Kidney (tissue), 14 donors: Measurements from ENCODE around the gene PROK1. TPM values are rescaled to one million over a fixed set of nuclear protein-coding genes. Genes with fewer than 3 reads are reported as not detected.

Source experiments
- DNase-seq, 5 donors: peaks; one replicate each; pipeline ENCODE4 v3.0.0-alpha.2; 2013 to 2020
- FAIRE-seq: peaks from 2 replicates; lab custom pipeline; 2012; peaks lifted over from hg19 to GRCh38; lab: Jason Lieb, UNC
- H3K27ac ChIP-seq, 2 donors: one replicate each; pipeline ENCODE4 v1.7.0; 2013; ENCODE audit warnings: low read depth in 2 of 2, low read length in 2 of 2, inconsistent platforms in 1 of 2
- H3K27me3 ChIP-seq: one replicate; pipeline ENCODE4 v1.7.1; 2013; ENCODE audit warnings: low read length, inconsistent platforms; ENCODE audit not compliant: control insufficient read depth, insufficient read depth
- H3K36me3 ChIP-seq, 3 donors: one replicate each; pipeline versions ENCODE4 v1.7.0 to v1.7.1; 2013; ENCODE audit warnings: low read length in 3 of 3, control low read depth in 1 of 3, inconsistent platforms in 1 of 3; ENCODE audit not compliant: insufficient read depth in 3 of 3, control insufficient read depth in 2 of 3
- H3K4me1 ChIP-seq, 3 donors: one replicate each; pipeline versions ENCODE4 v1.7.0 to v1.7.1; 2013; ENCODE audit warnings: low read length in 3 of 3, inconsistent platforms in 1 of 3, low read depth in 1 of 3; ENCODE audit not compliant: control insufficient read depth in 2 of 3, insufficient read depth in 2 of 3
- H3K4me3 ChIP-seq, 3 donors: one replicate each; pipeline versions ENCODE4 v1.7.0 to v1.8.1; 2013; ENCODE audit warnings: low read length in 3 of 3, control low read depth in 1 of 3, inconsistent platforms in 1 of 3
- H3K9ac ChIP-seq, 3 donors: one replicate each; pipeline versions ENCODE4 v1.7.0 to v1.7.1; 2013; ENCODE audit warnings: low read length in 3 of 3, control low read depth in 1 of 3, inconsistent platforms in 1 of 3
- H3K9me3 ChIP-seq, 3 donors: one replicate each; pipeline versions ENCODE4 v1.7.0 to v1.7.1; 2013; ENCODE audit warnings: low read length in 3 of 3, control low read depth in 1 of 3, inconsistent platforms in 1 of 3; ENCODE audit not compliant: control insufficient read depth in 2 of 3, insufficient read depth in 1 of 3
- intact Hi-C: fragments of 100-400 bp; cut with DNase I; formaldehyde crosslinking; loops from one replicate; pipeline ENCODE4 v1.11.1; 2022
- polyA plus RNA-seq: library from polyadenylated mRNA; stranded (reverse); fragments of 350-450 nt; fragmentation: Illumina TruSeq; extraction: RNeasy Lipid Tissue Mini Kit (QIAGEN cat#74804); gene quantifications from one replicate; pipeline ENCODE4 v1.2.3, GENCODE V29; 2014; ENCODE audit warnings: low read depth, low replicate concordance; ENCODE audit not compliant: insufficient read depth
- total RNA-seq: library from RNA; stranded (reverse); fragmentation: NEBNext Ultra II Directional; extraction: Animal tissue kit (Norgen Biotek cat#: 25700); gene quantifications from one replicate; pipeline ENCODE4 v1.2.1, GENCODE V29; 2021
- TF ChIP-seq, protein P1 (sequence below): IDR thresholded peaks from 3 replicates; pipeline ENCODE4 v1.5.1; 2012; ENCODE audit warnings: mild to moderate bottlenecking, moderate library complexity, borderline replicate concordance; ENCODE audit not compliant: insufficient read depth; ENCODE audit errors: extremely low read depth
- donor health status: control.
- donor health status: control.
- donor health status: control.
- donor health status: control.
- donor health status: control.
- donor health status: DM: yes; HTN: yes; CAD: no.
- donor health status: Normal renal cell carcinoma (clear cell type).

PROK1 gene
- total and polyA plus RNA-seq, 2 donors from 2014 or later, result not detected

GRCh38 chr1:110407260-110408210 lies 43.4 kb upstream of the PROK1 start, which contains the start of gene LAMTOR5:
TSS of gene LAMTOR5 (minus strand) at chr1:110407694. CDS start at chr1:110407620, 74 bp downstream.
- peak within 1 kb of the TSS; percentile 72 to 100 (median 93) for H3K9ac ChIP-seq
- intact Hi-C loops, result no loop called here
- FAIRE-seq (no peak), DNase-seq (peak; percentile 96 to 97 (median 96))
- H3K4me1 ChIP-seq, result peaks cover 0 to 6% (median 2%) of the 10 kb centered on the region in 3 donors
- H3K4me3 ChIP-seq, result peak within 1 kb of the TSS; percentile 94 to 99 (median 94)
- TF ChIP-seq, protein P1, sequence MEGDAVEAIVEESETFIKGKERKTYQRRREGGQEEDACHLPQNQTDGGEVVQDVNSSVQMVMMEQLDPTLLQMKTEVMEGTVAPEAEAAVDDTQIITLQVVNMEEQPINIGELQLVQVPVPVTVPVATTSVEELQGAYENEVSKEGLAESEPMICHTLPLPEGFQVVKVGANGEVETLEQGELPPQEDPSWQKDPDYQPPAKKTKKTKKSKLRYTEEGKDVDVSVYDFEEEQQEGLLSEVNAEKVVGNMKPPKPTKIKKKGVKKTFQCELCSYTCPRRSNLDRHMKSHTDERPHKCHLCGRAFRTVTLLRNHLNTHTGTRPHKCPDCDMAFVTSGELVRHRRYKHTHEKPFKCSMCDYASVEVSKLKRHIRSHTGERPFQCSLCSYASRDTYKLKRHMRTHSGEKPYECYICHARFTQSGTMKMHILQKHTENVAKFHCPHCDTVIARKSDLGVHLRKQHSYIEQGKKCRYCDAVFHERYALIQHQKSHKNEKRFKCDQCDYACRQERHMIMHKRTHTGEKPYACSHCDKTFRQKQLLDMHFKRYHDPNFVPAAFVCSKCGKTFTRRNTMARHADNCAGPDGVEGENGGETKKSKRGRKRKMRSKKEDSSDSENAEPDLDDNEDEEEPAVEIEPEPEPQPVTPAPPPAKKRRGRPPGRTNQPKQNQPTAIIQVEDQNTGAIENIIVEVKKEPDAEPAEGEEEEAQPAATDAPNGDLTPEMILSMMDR, result peak; percentile 16
- peaks cover 3 to 14% (median 7%) of the 10 kb centered on the region in 3 donors for H3K36me3 ChIP-seq
- H3K27ac ChIP-seq, result peak within 1 kb of the TSS; percentile 98
- no peaks in the 10 kb centered on the region for H3K27me3 ChIP-seq
- H3K9me3 ChIP-seq, result no peaks in the 10 kb centered on the region

- H3K4me1 ChIP-seq, result peaks cover 0 to 6% (median 2%) of the 10 kb centered on the region in 3 donors
- intact Hi-C loops, result no loop called here
- H3K36me3 ChIP-seq, result peaks cover 2 to 4% (median 4%) of the 10 kb centered on the region in 3 donors
- no peaks in the 10 kb centered on the region for H3K27me3 ChIP-seq
- H3K4me3 ChIP-seq, result peak overlapping the region in 2 of 3 donors; percentile 94 to 99
- FAIRE-seq, result no peak
- peak overlapping the region in 2 of 3 donors; percentile 93 to 100 for H3K9ac ChIP-seq
- DNase-seq, result peak in 1 of 5 donors; percentile 41
- H3K9me3 ChIP-seq, result no peaks in the 10 kb centered on the region
- H3K27ac ChIP-seq, result peak overlapping the region in 1 of 2 donors; percentile 23
- TF ChIP-seq, protein P1, result no peak
Measured at GRCh38 chr1:110408488-110408887, 42.5 kb upstream of the PROK1 start.

- Histone ChIP-seq H3K36me3 (peaks cover 0 to 2% (median 0%) of the 10 kb centered on the region in 3 donors), H3K27ac (no peak overlapping the region), H3K27me3 (no peaks in the 10 kb centered on the region), H3K4me3 (no peak overlapping the region), H3K4me1 (peaks cover 0 to 6% (median 2%) of the 10 kb centered on the region in 3 donors), H3K9me3 (no peaks in the 10 kb centered on the region), H3K9ac (no peak overlapping the region)
- intact Hi-C loops, result no loop called here
- FAIRE-seq (no peak), DNase-seq (no peak)
- TF ChIP-seq, protein P1, result no peak
Measured at GRCh38 chr1:110409316-110409715, 41.6 kb upstream of the PROK1 start.
